HG02610 (cell line): ENCODE measurements around the gene PRKCA.
"Not testable (repeated sequence)": the region's sequence is repeated elsewhere in the genome, so short reads cannot be mapped to it uniquely, and the experiment has no call there.

Source experiments
- ATAC-seq: cut with Tn5 transposase; IDR thresholded peaks from one replicate; pipeline ENCODE4 v1.9.1; 2021; ENCODE audit warnings: mild to moderate bottlenecking, moderate library complexity; ENCODE audit not compliant: unreplicated experiment

Gene PRKCA

GRCh38 chr17:66432411-66432957 lies 130.1 kb downstream of the PRKCA start:
- no peak for ATAC-seq

- ATAC-seq = no peak
These were observed 130.7 kb downstream of the PRKCA start for GRCh38 chr17:66432996-66433551.

- no peak for ATAC-seq
These were observed 132.8 kb downstream of the PRKCA start for GRCh38 chr17:66435182-66435581.

- ATAC-seq = no peak
These were observed 134.2 kb downstream of the PRKCA start for GRCh38 chr17:66436631-66437030.

GRCh38 chr17:66437476-66438026 lies 135.1 kb downstream of the PRKCA start:
- ATAC-seq = no peak

GRCh38 chr17:66438101-66438500 lies 135.7 kb downstream of the PRKCA start:
- ATAC-seq = no peak

GRCh38 chr17:66441101-66441661 lies 138.8 kb downstream of the PRKCA start:
- peak; percentile 58 for ATAC-seq

- ATAC-seq = no peak
These were observed 140.8 kb downstream of the PRKCA start for GRCh38 chr17:66443166-66443565.

GRCh38 chr17:66443606-66444005 lies 141.2 kb downstream of the PRKCA start:
- no peak for ATAC-seq

GRCh38 chr17:66444031-66444430 lies 141.6 kb downstream of the PRKCA start:
- no peak for ATAC-seq

GRCh38 chr17:66445229-66445628 lies 142.8 kb downstream of the PRKCA start:
- ATAC-seq = no peak

- ATAC-seq = no peak
These were observed 144.0 kb downstream of the PRKCA start for GRCh38 chr17:66446419-66446818.

GRCh38 chr17:66447159-66447558 lies 144.7 kb downstream of the PRKCA start:
- no peak for ATAC-seq

GRCh38 chr17:66448026-66448639 lies 145.7 kb downstream of the PRKCA start:
- no peak for ATAC-seq

GRCh38 chr17:66449418-66449977 lies 147.1 kb downstream of the PRKCA start:
- ATAC-seq = no peak

- no peak for ATAC-seq
These were observed 147.8 kb downstream of the PRKCA start for GRCh38 chr17:66450008-66450851.

GRCh38 chr17:66450852-66451158 lies 148.4 kb downstream of the PRKCA start:
- ATAC-seq = no peak

GRCh38 chr17:66451188-66452149 lies 149.1 kb downstream of the PRKCA start:
- no peak for ATAC-seq

- ATAC-seq = no peak
These were observed 152.6 kb downstream of the PRKCA start for GRCh38 chr17:66455060-66455459.

GRCh38 chr17:66457499-66457898 lies 155.1 kb downstream of the PRKCA start:
- ATAC-seq = not testable (repeated sequence)
